Measurements from ENCODE around the gene OGG1. TPM values are rescaled to one million over a fixed set of nuclear protein-coding genes. Genes with fewer than 3 reads are reported as not detected.
"Not testable (repeated sequence)": the region's sequence is repeated elsewhere in the genome, so short reads cannot be mapped to it uniquely, and the experiment has no call there.

The OGG1 gene
- total RNA-seq, 1 experiment from 2014 or later = 35.0 TPM

GRCh38 chr3:9767418-9767817, 17.7 kb downstream of the OGG1 start:
- no peaks in the 10 kb centered on the region for H3K4me1 ChIP-seq
- no peaks in the 10 kb centered on the region for H3K9me3 ChIP-seq (replicated peaks)
- no peak overlapping the region for H3K4me3 ChIP-seq
- no peak for DNase-seq
- no peak overlapping the region for H3K27ac ChIP-seq
- no peaks in the 10 kb centered on the region for H3K36me3 ChIP-seq
- no peaks in the 10 kb centered on the region for H3K27me3 ChIP-seq

GRCh38 chr3:9768141-9768775, 18.5 kb downstream of the OGG1 start:
- no peaks in the 10 kb centered on the region for H3K27me3 ChIP-seq
- H3K9me3 ChIP-seq (replicated peaks) = no peaks in the 10 kb centered on the region
- no peaks in the 10 kb centered on the region for H3K4me1 ChIP-seq
- no peak for DNase-seq
- no peak overlapping the region for H3K4me3 ChIP-seq
- H3K36me3 ChIP-seq = no peaks in the 10 kb centered on the region
- no peak overlapping the region for H3K27ac ChIP-seq

GRCh38 chr3:9769012-9769411, 19.3 kb downstream of the OGG1 start:
- Histone ChIP-seq H3K27me3 (no peaks in the 10 kb centered on the region), H3K4me3 (no peak overlapping the region), H3K36me3 (no peaks in the 10 kb centered on the region), H3K4me1 (no peaks in the 10 kb centered on the region), H3K9me3 (replicated peaks) (no peaks in the 10 kb centered on the region), H3K27ac (no peak overlapping the region)
- DNase-seq = no peak

DNA sequence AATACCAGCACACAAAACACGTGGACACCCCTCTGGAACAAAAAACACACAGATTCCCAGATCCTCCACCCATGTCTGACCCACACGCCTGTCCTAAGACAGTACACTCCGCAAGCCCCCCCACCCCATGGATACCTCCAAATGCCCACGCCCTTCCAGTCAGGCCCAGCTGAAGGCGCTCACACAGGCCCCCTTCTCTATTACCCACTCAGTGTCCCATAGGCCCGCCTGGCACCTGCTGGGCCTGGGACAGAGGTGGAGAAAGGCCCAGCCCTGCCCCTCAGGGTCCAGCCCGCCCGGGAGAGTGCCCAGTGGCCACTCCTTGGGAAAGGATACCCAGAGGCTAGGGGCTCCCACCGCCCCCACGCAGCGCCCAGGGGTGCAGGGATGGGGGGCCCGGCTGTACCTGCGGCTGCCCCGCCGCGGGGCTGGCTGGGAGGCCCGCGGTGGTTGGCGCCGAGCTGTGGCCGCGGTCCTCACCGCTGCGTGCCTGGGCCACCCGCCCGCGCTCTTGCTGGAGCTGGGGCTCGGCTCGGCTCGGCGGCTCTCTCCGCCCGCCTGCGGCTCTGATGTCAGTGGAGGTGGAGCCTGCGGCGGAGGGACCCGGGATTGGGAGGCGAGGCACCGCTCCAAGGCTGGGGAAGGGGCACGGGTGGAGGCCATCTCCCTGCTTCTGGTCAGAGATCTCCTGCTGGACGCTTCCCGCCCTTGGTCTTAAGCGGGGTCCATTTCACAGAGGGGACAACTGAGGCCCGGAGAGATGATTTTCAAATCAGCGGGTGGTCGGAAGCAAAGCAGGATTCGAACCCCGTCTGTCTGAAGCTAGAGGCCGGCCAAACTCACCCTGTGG, 19.9 kb downstream of the OGG1 start, which contains the start of gene CAMK1:
CAMK1 (minus strand) TSS at position 522 of the 850 bp plus-strand sequence. CDS start 2,198 bp downstream, outside the sequence.
- H3K4me1 ChIP-seq = no peaks in the 10 kb centered on the region
- H3K36me3 ChIP-seq = no peaks in the 10 kb centered on the region
- H3K27ac ChIP-seq = no peak within 1 kb of the TSS
- DNase-seq = peak; percentile 52 to 64
- H3K27me3 ChIP-seq = no peaks in the 10 kb centered on the region
- H3K4me3 ChIP-seq = peak within 1 kb of the TSS; percentile 50
- no peaks in the 10 kb centered on the region for H3K9me3 ChIP-seq (replicated peaks)

DNA sequence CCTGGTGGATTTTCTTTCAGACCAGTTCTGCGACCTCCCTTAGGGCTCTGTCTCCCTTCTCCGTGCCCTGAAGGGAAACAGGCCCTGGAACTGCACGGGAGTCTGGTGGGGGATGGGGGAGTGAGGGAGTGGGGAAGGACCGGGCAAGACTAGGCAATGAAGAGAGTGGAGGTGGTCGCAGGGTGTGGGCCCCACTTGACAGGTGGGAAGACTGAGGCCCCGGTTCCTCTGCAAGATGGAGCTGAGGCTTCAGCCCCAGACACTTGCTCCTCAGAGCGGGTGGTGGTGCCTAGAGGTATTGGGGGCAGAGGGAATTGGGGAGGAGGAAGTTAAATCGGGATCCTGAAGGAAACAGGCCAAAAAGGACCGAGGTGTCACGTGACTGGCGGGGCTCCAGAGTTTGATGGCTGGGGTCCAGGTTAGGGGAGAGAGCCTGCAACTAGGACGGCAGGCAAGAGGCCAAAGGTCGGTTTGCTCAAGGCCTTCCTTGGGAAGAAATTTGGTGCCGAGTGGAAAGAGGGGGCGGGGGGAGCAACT, 20.6 kb downstream of the OGG1 start:
- H3K9me3 ChIP-seq (replicated peaks) = no peaks in the 10 kb centered on the region
- no peaks in the 10 kb centered on the region for H3K36me3 ChIP-seq
- H3K27ac ChIP-seq = no peak overlapping the region
- no peaks in the 10 kb centered on the region for H3K27me3 ChIP-seq
- no peak for DNase-seq
- no peaks in the 10 kb centered on the region for H3K4me1 ChIP-seq
- peak overlapping the region; percentile 50; the same call in 1 of the 2 replicates for H3K4me3 ChIP-seq

- H3K27ac ChIP-seq; H3K27me3 ChIP-seq; H3K4me1 ChIP-seq; DNase-seq; H3K9me3 ChIP-seq (replicated peaks); H3K36me3 ChIP-seq; H3K4me3 ChIP-seq: not testable (repeated sequence)
Observed at GRCh38 chr3:9771007-9771406, 21.3 kb downstream of the OGG1 start.

DNA sequence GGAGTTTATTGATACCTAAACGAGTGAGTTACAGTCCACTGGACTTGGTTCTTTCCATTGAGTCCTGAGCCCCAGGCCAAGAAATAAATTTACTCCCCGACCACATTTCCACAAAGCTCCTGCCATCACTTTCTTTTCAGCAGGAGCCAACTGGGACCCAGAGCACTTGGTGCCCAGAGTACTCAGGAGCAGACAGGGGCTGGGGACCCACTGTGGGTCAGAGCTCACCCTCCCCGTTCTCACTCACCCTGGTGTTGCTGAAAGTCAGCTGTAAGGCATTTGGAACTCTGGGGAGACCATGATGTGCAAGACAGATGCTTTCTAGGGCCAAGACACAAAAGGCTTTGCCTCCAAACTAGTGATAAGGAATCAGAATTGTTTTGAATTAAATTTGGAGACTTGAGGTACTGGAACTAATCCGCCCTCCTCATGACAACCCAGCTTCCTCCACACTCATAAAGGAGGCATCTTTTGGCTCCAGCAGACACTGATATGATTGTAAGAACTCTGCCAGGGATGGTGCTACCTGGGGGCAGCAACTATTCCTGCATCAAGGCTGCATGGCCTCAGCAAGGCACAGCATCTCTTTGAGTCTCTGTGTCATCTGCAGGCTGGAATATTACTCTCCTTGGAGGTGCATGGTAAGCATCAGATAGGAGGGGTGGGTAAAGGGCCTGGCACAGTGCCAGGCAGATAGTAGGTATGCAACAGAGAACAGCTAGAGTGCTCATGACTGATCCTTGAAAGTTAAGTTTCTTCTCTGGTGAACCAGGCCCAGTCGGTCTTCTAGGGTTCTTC, 27.3 kb downstream of the OGG1 start:
- Histone ChIP-seq H3K36me3 (no peaks in the 10 kb centered on the region), H3K4me3 (no peak overlapping the region), H3K4me1 (no peaks in the 10 kb centered on the region), H3K27ac (no peak overlapping the region), H3K27me3 (no peaks in the 10 kb centered on the region), H3K9me3 (replicated peaks) (no peaks in the 10 kb centered on the region)
- no peak for DNase-seq

GRCh38 chr3:9777694-9778021, 27.9 kb downstream of the OGG1 start:
- H3K4me1 ChIP-seq = no peaks in the 10 kb centered on the region
- no peaks in the 10 kb centered on the region for H3K27me3 ChIP-seq
- H3K9me3 ChIP-seq (replicated peaks) = no peaks in the 10 kb centered on the region
- no peaks in the 10 kb centered on the region for H3K36me3 ChIP-seq
- no peak overlapping the region for H3K4me3 ChIP-seq
- no peak overlapping the region for H3K27ac ChIP-seq
- no peak for DNase-seq

- no peak for DNase-seq
- no peaks in the 10 kb centered on the region for H3K4me1 ChIP-seq
- no peaks in the 10 kb centered on the region for H3K9me3 ChIP-seq (replicated peaks)
- H3K36me3 ChIP-seq = no peaks in the 10 kb centered on the region
- H3K27me3 ChIP-seq = no peaks in the 10 kb centered on the region
- H3K4me3 ChIP-seq = no peak overlapping the region
- H3K27ac ChIP-seq = no peak overlapping the region
Observed at GRCh38 chr3:9778143-9779074, 28.7 kb downstream of the OGG1 start.

- no peak overlapping the region for H3K27ac ChIP-seq
- 0 out of 2 replicates have a peak, but pooled peaks cover under 1% of the 10 kb centered on the region for H3K36me3 ChIP-seq
- H3K9me3 ChIP-seq (replicated peaks) = no peaks in the 10 kb centered on the region
- H3K4me3 ChIP-seq = no peak overlapping the region
- H3K4me1 ChIP-seq = no peaks in the 10 kb centered on the region
- DNase-seq = no peak
- no peaks in the 10 kb centered on the region for H3K27me3 ChIP-seq
Observed at GRCh38 chr3:9779075-9779593, 29.4 kb downstream of the OGG1 start.

- no peak overlapping the region for H3K4me3 ChIP-seq
- no peaks in the 10 kb centered on the region for H3K27me3 ChIP-seq
- H3K36me3 ChIP-seq = peaks cover 5% of the 10 kb centered on the region; the same call in 1 of the 2 replicates
- no peak overlapping the region for H3K27ac ChIP-seq
- no peaks in the 10 kb centered on the region for H3K4me1 ChIP-seq
- no peak for DNase-seq
- H3K9me3 ChIP-seq (replicated peaks) = no peaks in the 10 kb centered on the region
Observed at GRCh38 chr3:9779721-9780457, 30.1 kb downstream of the OGG1 start.

DNA sequence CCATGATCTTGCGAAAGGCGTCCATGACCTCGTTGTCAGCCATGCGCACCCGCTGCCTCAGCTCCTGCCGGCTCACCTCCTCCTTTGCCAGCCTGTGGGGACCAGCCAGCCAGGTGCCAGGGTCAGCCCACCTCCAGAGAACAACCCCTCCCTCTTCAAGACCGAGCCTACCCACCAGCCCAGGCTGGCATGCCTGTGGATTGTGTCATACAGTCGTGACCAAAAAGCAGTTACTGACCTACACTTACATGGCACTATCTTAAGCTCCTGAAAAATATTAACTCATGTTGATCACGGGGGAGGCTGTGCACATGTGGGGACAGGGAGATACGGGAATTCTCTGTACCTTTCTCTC, 30.7 kb downstream of the OGG1 start:
- H3K27ac ChIP-seq = no peak overlapping the region
- H3K4me1 ChIP-seq = no peaks in the 10 kb centered on the region
- H3K27me3 ChIP-seq = no peaks in the 10 kb centered on the region
- H3K9me3 ChIP-seq (replicated peaks) = no peaks in the 10 kb centered on the region
- H3K36me3 ChIP-seq = peaks cover 10% of the 10 kb centered on the region
- no peak overlapping the region for H3K4me3 ChIP-seq
- no peak for DNase-seq

DNA sequence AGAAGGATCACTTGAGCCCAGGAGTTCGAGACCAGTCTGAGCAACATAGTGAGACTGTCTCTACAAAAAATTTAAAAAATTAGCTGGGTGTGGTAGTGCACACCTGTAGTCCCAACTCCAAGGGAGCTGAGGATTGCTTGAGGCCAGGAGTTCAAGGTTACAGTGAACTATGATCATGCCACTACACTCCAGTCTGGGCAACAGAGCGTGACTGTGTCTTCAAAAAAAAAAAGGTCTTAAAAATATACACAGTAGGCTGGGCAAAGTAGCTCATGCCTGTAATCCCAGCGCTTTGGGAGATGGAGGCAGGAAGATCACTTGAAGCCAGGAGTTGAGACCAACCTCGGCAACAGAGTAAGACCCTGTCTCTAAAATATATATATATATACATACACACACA, 31.2 kb downstream of the OGG1 start:
- no peaks in the 10 kb centered on the region for H3K4me1 ChIP-seq
- peaks cover 14% of the 10 kb centered on the region for H3K36me3 ChIP-seq
- no peak for DNase-seq
- H3K27me3 ChIP-seq = no peaks in the 10 kb centered on the region
- H3K9me3 ChIP-seq (replicated peaks) = no peaks in the 10 kb centered on the region
- no peak overlapping the region for H3K27ac ChIP-seq
- no peak overlapping the region for H3K4me3 ChIP-seq
